BJ (cell line): Measurements from ENCODE around the gene FUZ. TPM values are rescaled to one million over a fixed set of nuclear protein-coding genes. Genes with fewer than 3 reads are reported as not detected.

Experiments
- CTCF ChIA-PET: fragments of 350-600 bp; formaldehyde crosslinking; extraction: SDS; loops from one replicate; lab custom pipeline; 2021; ENCODE audit warnings: antibody characterized with exemption, inconsistent platforms; lab: Yijun Ruan, JAX
- POLR2A ChIA-PET: fragments of 300-600 bp; sonication (Branson Sonifier 250); formaldehyde crosslinking; extraction: SDS; loops from one replicate; lab custom pipeline; 2021; ENCODE audit warnings: antibody characterized with exemption; lab: Charles Lee
- DNase-seq: peaks from one replicate; pipeline ENCODE4 v3.0.0-alpha.2; 2011; ENCODE audit warnings: low read depth
- H3K27me3 ChIP-seq: 2 replicates; pipeline ENCODE4 v1.6.0; 2011; ENCODE audit warnings: low read length; ENCODE audit not compliant: control insufficient read depth, insufficient read depth
- H3K36me3 ChIP-seq: 2 replicates; pipeline ENCODE4 v1.5.1; 2011; ENCODE audit warnings: low read length; ENCODE audit not compliant: control insufficient read depth, insufficient read depth
- H3K4me3 ChIP-seq: 2 replicates; pipeline ENCODE4 v1.5.1; 2011; ENCODE audit warnings: low read depth, mild to moderate bottlenecking, control low read depth, low read length
- CTCF ChIP-seq: IDR thresholded peaks from 2 replicates; pipeline ENCODE4 v1.5.1; 2011; ENCODE audit warnings: low read depth, mild to moderate bottlenecking, control low read depth, inconsistent platforms, low read length, moderate library complexity; ENCODE audit not compliant: insufficient read depth
- polyA plus RNA-seq: library from polyadenylated mRNA; depleted of rRNA; stranded (reverse); fragments of >200 nt; gene quantifications from 2 replicates; pipeline ENCODE4 v1.2.3, GENCODE V29; 2011

Gene FUZ
- polyA plus RNA-seq, 1 experiment = 14.3 TPM

GRCh38 chr19:49850487-49851342 lies 37.6 kb upstream of the FUZ start, which contains the start of gene PTOV1:
PTOV1 (plus strand) TSS chr19:49851159.
- ChIA-PET CTCF (interaction anchor here (0.6 to 1.9 kb wide), 3 partner anchors 25 to 379 kb away, joined by 3 to 5 read pairs (median 3); no protein-coding TSS in a partner anchor), POLR2A (interaction anchor here (0.8 kb wide), 2 partner anchors 19 to 26 kb away, joined by 3 to 4 read pairs; partner anchors contain the start of gene AKT1S1)
- peak; percentile 48 for DNase-seq
- H3K4me3 ChIP-seq = peak within 1 kb of the TSS; percentile 70
- H3K36me3 ChIP-seq = peaks cover 12% of the 10 kb centered on the region
- TF ChIP-seq CTCF = no peak
- no peaks in the 10 kb centered on the region for H3K27me3 ChIP-seq

- peaks cover 8% of the 10 kb centered on the region for H3K36me3 ChIP-seq
- CTCF ChIA-PET = interaction anchor here (0.6 to 1.9 kb wide), 3 partner anchors 26 to 379 kb away, joined by 3 to 5 read pairs (median 3); no protein-coding TSS in a partner anchor
- POLR2A ChIA-PET = interaction anchor here (0.8 kb wide), 2 partner anchors 19 to 27 kb away, joined by 3 to 4 read pairs; partner anchors contain the start of gene AKT1S1
- peak overlapping the region; percentile 70 for H3K4me3 ChIP-seq
- TF ChIP-seq CTCF = no peak
- DNase-seq = no peak
- H3K27me3 ChIP-seq = no peaks in the 10 kb centered on the region
Observed at GRCh38 chr19:49850221-49850486, 37.1 kb upstream of the FUZ start.

- TF ChIP-seq CTCF = no peak
- no peak overlapping the region for H3K4me3 ChIP-seq
- POLR2A ChIA-PET = no interaction called here
- H3K36me3 ChIP-seq = peaks cover 3% of the 10 kb centered on the region
- no peak for DNase-seq
- CTCF ChIA-PET = interaction anchor here (0.7 to 1.9 kb wide), 2 partner anchors 26 to 27 kb away, joined by 3 read pairs; no protein-coding TSS in a partner anchor
- no peaks in the 10 kb centered on the region for H3K27me3 ChIP-seq
Observed at GRCh38 chr19:49849433-49850220, 36.5 kb upstream of the FUZ start.

- H3K4me3 ChIP-seq = no peak overlapping the region
- TF ChIP-seq CTCF = no peak
- ChIA-PET POLR2A (interaction anchor here (1.1 kb wide), 1 partner anchor 20 kb away, joined by 3 read pairs; no protein-coding TSS in a partner anchor), CTCF (interaction anchor here (0.7 to 1.9 kb wide), 2 partner anchors 26 to 168 kb away, joined by 3 read pairs; no protein-coding TSS in a partner anchor)
- H3K27me3 ChIP-seq = no peaks in the 10 kb centered on the region
- H3K36me3 ChIP-seq = no peaks in the 10 kb centered on the region; the same call in 1 of the 2 replicates
- no peak for DNase-seq
Observed at GRCh38 chr19:49848938-49849337, 35.8 kb upstream of the FUZ start.
